Measurements from ENCODE around the gene CCL7.

Gene CCL7

DNA sequence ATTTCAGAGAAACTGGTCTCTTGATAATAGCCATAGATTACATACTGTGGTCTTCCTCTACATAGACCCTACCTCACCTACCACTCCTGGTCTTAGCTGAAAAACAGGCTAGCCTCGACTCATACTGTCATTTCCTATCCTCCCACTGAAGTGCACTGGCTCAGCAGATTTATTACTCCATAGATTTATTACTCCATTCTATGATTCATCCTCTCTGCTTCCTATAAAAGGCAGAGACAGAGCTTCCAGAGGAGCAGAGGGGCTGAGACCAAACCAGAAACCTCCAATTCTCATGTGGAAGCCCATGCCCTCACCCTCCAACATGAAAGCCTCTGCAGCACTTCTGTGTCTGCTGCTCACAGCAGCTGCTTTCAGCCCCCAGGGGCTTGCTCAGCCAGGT is at the start of gene CCL7:
TSS of gene CCL7 (plus strand) at position 253 of the 400 bp plus-strand sequence. CDS start at position 323, 70 bp downstream.
- no peak within 1 kb of the TSS for H3K4me3 ChIP-seq (ENCODE audit: low read length)
- DNase-seq (ENCODE audit: low read depth): no peak
- TF ChIP-seq, protein P1, sequence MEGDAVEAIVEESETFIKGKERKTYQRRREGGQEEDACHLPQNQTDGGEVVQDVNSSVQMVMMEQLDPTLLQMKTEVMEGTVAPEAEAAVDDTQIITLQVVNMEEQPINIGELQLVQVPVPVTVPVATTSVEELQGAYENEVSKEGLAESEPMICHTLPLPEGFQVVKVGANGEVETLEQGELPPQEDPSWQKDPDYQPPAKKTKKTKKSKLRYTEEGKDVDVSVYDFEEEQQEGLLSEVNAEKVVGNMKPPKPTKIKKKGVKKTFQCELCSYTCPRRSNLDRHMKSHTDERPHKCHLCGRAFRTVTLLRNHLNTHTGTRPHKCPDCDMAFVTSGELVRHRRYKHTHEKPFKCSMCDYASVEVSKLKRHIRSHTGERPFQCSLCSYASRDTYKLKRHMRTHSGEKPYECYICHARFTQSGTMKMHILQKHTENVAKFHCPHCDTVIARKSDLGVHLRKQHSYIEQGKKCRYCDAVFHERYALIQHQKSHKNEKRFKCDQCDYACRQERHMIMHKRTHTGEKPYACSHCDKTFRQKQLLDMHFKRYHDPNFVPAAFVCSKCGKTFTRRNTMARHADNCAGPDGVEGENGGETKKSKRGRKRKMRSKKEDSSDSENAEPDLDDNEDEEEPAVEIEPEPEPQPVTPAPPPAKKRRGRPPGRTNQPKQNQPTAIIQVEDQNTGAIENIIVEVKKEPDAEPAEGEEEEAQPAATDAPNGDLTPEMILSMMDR (conservative IDR thresholded peaks at IDR 0.05; ENCODE audit: low read depth, low read length): no peak

DNA sequence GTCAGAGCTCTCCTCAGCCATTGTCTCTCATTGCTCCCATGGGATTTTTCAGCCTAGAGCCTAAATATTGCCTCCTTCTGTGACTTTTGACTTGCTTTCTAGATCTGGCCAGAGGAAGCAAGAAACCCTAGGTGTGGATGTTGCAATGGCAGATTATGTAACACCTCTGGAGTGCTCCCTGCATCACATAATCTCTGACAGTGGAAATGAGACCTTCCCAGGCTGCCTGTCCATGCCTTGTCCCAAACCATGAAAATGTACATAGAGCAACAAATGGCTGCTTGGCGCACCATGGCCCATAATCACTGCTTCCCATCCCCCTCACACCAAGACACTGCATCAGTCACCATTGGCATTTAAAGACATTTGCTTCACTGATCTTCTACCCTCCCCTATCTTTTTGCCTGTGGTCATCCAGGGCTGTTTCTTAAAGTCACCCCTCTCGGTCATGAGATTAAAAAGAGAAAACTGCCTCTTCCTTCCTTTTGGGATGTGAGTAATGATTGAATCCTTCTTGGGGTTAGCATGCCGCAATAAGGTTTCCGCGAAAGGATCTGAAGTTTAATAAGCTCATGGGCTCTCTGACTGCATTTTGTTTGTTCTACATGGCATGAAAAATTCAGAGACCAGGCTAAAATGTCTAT is 49.1 kb upstream of the CCL7 start:
- TF ChIP-seq, protein P1 (conservative IDR thresholded peaks at IDR 0.05; ENCODE audit: low read depth, low read length): no peak
- DNase-seq (ENCODE audit: low read depth): no peak
- H3K4me3 ChIP-seq (ENCODE audit: low read length): no peak overlapping the region

DNA sequence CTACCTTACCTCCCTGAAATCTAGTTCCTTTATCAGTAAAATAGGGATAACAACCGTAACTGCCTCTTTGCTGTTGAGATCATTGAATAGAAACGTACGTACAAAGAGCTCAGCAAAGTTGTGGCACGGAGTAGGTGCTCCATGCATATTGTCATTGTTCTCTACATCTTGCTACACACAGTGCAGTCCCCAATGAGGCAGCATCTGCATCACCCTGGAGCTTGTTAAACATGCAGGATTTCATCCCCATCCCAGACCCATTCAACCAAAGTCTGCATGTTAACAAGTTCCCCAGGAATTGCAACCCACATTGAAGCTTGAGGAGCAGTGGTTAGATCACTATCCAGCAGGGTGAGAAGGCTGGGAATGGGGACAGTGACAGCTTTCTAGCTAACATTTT is 48.6 kb upstream of the CCL7 start:
- TF ChIP-seq, protein P1 (conservative IDR thresholded peaks at IDR 0.05; ENCODE audit: low read depth, low read length): no peak
- DNase-seq (ENCODE audit: low read depth): no peak
- no peak overlapping the region for H3K4me3 ChIP-seq (ENCODE audit: low read length)

DNA sequence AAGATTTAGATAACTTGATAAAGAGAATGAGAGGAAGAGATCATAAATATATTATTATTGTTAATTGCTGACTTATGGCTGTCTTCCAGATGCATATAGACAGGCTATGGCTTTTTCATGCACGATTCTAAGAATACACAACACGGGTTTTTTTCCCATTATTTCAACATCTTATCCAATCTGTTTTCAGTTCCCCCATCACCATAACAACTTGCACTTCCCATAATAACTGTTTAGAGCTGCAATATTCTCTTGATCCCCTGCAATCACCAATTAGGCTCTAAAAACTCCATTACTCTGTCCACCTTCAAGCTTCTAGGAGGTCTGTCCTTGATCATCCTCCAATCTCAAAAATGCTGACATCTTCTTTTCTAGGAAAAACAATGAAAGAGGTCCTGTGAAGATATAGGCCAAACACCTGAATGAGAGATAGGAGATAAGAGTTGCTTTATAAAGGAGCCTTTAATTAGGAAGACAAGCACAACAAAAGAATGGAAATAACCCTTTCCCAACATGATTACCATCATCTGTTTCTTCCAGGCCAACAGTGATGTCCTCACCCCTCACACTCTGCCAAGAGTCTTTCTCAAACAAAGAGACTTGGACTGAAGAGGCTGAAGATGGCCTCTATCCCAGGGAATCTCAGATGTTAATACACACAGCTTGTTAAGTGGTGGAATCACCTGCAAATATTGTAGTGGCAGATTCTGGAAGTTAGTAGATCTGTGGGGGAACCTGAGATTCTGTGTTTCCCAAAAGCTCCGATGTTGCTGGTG is 47.1 kb upstream of the CCL7 start:
- TF ChIP-seq, protein P1 (conservative IDR thresholded peaks at IDR 0.05; ENCODE audit: low read depth, low read length): no peak
- DNase-seq (ENCODE audit: low read depth): no peak
- no peak overlapping the region for H3K4me3 ChIP-seq (ENCODE audit: low read length)

- no peak overlapping the region for H3K4me3 ChIP-seq (ENCODE audit: low read length)
- TF ChIP-seq, protein P1 (conservative IDR thresholded peaks at IDR 0.05; ENCODE audit: low read depth, low read length): no peak
- no peak for DNase-seq (ENCODE audit: low read depth)
Measured at GRCh38 chr17:34225046-34225445, 45.0 kb upstream of the CCL7 start.

DNA sequence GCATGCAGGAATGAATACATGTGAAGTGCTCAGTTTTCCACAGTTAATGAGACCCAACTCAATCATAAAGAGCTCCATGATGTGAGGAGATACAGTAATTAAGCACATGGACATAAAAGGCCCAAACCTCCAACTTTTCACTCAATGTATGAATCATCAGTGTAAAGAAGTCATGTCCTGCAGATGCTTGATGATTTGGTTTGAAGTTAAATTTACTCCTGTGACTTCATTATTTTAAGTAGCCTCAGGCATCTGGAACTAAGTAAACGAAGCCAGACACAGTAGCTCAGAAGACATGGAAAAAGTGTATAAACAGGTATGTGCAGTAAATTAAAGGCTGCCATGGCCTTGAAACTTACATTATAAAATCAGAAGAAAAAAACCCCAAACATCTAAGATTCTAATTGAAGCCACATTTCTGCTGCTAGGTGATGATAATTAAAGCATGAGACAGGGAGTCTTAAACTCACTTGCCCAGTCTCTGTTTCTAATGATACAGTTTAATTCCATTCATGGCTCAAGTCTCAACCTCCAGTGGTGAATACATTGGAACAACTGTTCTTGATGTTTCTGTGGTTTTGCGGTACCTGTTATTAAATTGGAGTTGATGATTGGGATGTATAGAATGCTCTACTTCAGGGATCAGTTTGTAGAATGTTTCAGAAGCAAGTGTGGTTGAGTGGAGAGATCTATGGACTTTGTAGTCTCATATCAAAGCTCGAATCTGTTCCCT is 43.8 kb upstream of the CCL7 start:
- TF ChIP-seq, protein P1 (conservative IDR thresholded peaks at IDR 0.05; ENCODE audit: low read depth, low read length): no peak
- no peak overlapping the region for H3K4me3 ChIP-seq (ENCODE audit: low read length)
- DNase-seq (ENCODE audit: low read depth): no peak
